ENCODE results near the gene THBD.
"Not testable (repeated sequence)": the region's sequence is repeated elsewhere in the genome, so short reads cannot be mapped to it uniquely, and the experiment has no call there.

THBD gene

GRCh38 chr20:23029324-23029723 lies 20.1 kb downstream of the THBD start:
- FAIRE-seq, result no peak
- TF ChIP-seq POLR2A (IDR thresholded peaks at IDR 0.05; ENCODE audit: low read depth, low read length), result no peak
- no peak for DNase-seq (ENCODE audit: insufficient read length, low spot score)

- DNase-seq (ENCODE audit: insufficient read length, low spot score), result no peak
- no peak for TF ChIP-seq POLR2A (IDR thresholded peaks at IDR 0.05; ENCODE audit: low read depth, low read length)
- FAIRE-seq, result no peak
These were observed 21.1 kb downstream of the THBD start for GRCh38 chr20:23028392-23028791.

- FAIRE-seq (no peak), DNase-seq (ENCODE audit: insufficient read length, low spot score) (no peak)
- no peak for TF ChIP-seq POLR2A (IDR thresholded peaks at IDR 0.05; ENCODE audit: low read depth, low read length)
These were observed 21.8 kb downstream of the THBD start for GRCh38 chr20:23027721-23028120.

- not testable (repeated sequence) for DNase-seq (ENCODE audit: insufficient read length, low spot score); FAIRE-seq
These were observed 24.0 kb downstream of the THBD start for GRCh38 chr20:23025503-23025902.

- FAIRE-seq (no peak), DNase-seq (ENCODE audit: insufficient read length, low spot score) (no peak)
- no peak for TF ChIP-seq POLR2A (IDR thresholded peaks at IDR 0.05; ENCODE audit: low read depth, low read length)
These were observed 24.8 kb downstream of the THBD start for GRCh38 chr20:23024701-23025100.

GRCh38 chr20:23023621-23024177 lies 25.8 kb downstream of the THBD start:
- no peak for TF ChIP-seq POLR2A (IDR thresholded peaks at IDR 0.05; ENCODE audit: low read depth, low read length)
- FAIRE-seq (no peak), DNase-seq (ENCODE audit: insufficient read length, low spot score) (no peak)

- TF ChIP-seq POLR2A (IDR thresholded peaks at IDR 0.05; ENCODE audit: low read depth, low read length), result no peak
- FAIRE-seq, result no peak
- DNase-seq (ENCODE audit: insufficient read length, low spot score), result no peak
These were observed 26.6 kb downstream of the THBD start for GRCh38 chr20:23022849-23023248.

- DNase-seq (ENCODE audit: insufficient read length, low spot score) (no peak), FAIRE-seq (no peak)
- no peak for TF ChIP-seq POLR2A (IDR thresholded peaks at IDR 0.05; ENCODE audit: low read depth, low read length)
These were observed 27.5 kb downstream of the THBD start for GRCh38 chr20:23021951-23022350.

GRCh38 chr20:23021541-23021940 lies 27.9 kb downstream of the THBD start:
- DNase-seq (ENCODE audit: insufficient read length, low spot score) (no peak), FAIRE-seq (no peak)
- TF ChIP-seq POLR2A (IDR thresholded peaks at IDR 0.05; ENCODE audit: low read depth, low read length), result no peak

- FAIRE-seq (no peak), DNase-seq (ENCODE audit: insufficient read length, low spot score) (no peak)
- no peak for TF ChIP-seq POLR2A (IDR thresholded peaks at IDR 0.05; ENCODE audit: low read depth, low read length)
These were observed 29.0 kb downstream of the THBD start for GRCh38 chr20:23020230-23021018.

GRCh38 chr20:23019403-23019802 lies 30.1 kb downstream of the THBD start:
- DNase-seq (ENCODE audit: insufficient read length, low spot score), result no peak
- FAIRE-seq, result no peak
- no peak for TF ChIP-seq POLR2A (IDR thresholded peaks at IDR 0.05; ENCODE audit: low read depth, low read length)

- TF ChIP-seq POLR2A (IDR thresholded peaks at IDR 0.05; ENCODE audit: low read depth, low read length), result no peak
- no peak for DNase-seq (ENCODE audit: insufficient read length, low spot score)
- no peak for FAIRE-seq
These were observed 30.5 kb downstream of the THBD start for GRCh38 chr20:23018941-23019340.

GRCh38 chr20:23018432-23018831 lies 31.0 kb downstream of the THBD start:
- FAIRE-seq, result no peak
- DNase-seq (ENCODE audit: insufficient read length, low spot score), result no peak
- no peak for TF ChIP-seq POLR2A (IDR thresholded peaks at IDR 0.05; ENCODE audit: low read depth, low read length)

- FAIRE-seq (no peak), DNase-seq (ENCODE audit: insufficient read length, low spot score) (no peak)
- no peak for TF ChIP-seq POLR2A (IDR thresholded peaks at IDR 0.05; ENCODE audit: low read depth, low read length)
These were observed 32.0 kb downstream of the THBD start for GRCh38 chr20:23017516-23017915.

GRCh38 chr20:23013429-23013828 lies 36.0 kb downstream of the THBD start:
- TF ChIP-seq POLR2A (IDR thresholded peaks at IDR 0.05; ENCODE audit: low read depth, low read length), result no peak
- DNase-seq (ENCODE audit: insufficient read length, low spot score) (no peak), FAIRE-seq (no peak)
